Vagina (tissue), 2 donors: ENCODE data around the gene EXOC6B.

ENCODE experiments used
- CTCF ChIP-seq, 3 experiments: fragments of 450-650 bp in 2 of 3; fragments of 200-600 bp in 1 of 3; sonication (generic) in 1 of 3; IDR thresholded peaks; one replicate each; pipeline ENCODE4 v1.5.1; 2017 to 2019; ENCODE audit warnings: antibody characterized with exemption in 3 of 3, mild to moderate bottlenecking in 2 of 3, moderate library complexity in 2 of 3
- POLR2A ChIP-seq, 2 donors: fragments of 450-650 bp; IDR thresholded peaks; one replicate each; pipeline ENCODE4 v1.6.1; 2017; ENCODE audit warnings: antibody characterized with exemption in 2 of 2, mild to moderate bottlenecking in 2 of 2, moderate library complexity in 2 of 2
- POLR2AphosphoS5 ChIP-seq, 2 donors: sonication (generic); formaldehyde crosslinking; IDR thresholded peaks; one replicate each; pipeline ENCODE4 v1.9.0; 2017; ENCODE audit warnings: antibody characterized with exemption in 2 of 2, mild to moderate bottlenecking in 2 of 2, low read depth in 1 of 2; ENCODE audit not compliant: insufficient read depth in 1 of 2

- TF ChIP-seq CTCF (IDR thresholded peaks at IDR 0.05), result no peak
- TF ChIP-seq POLR2A (IDR thresholded peaks at IDR 0.05), result no peak
- no peak for TF ChIP-seq POLR2AphosphoS5 (IDR thresholded peaks at IDR 0.05; ENCODE audit: insufficient read depth in 1 of 2, low read depth in 1 of 2)
Measured at GRCh38 chr2:72185206-72185605, 640.6 kb downstream of the EXOC6B start.
